MM.1S (cell line): ENCODE measurements around the gene NNT.

Source experiments
- DNase-seq: peaks from one replicate; pipeline ENCODE4 v3.0.0-alpha.2; 2015
- H2AFZ ChIP-seq: fragments of 300-600 bp; sonication (generic); 2 replicates; pipeline ENCODE4 v1.6.0; 2016; ENCODE audit warnings: antibody characterized with exemption, low read length
- H3F3A ChIP-seq: fragments of 300-600 bp; sonication (generic); 2 replicates; pipeline ENCODE4 v1.6.1; 2016; ENCODE audit warnings: mild to moderate bottlenecking, antibody characterized with exemption, low read length, moderate library complexity, mixed read lengths; ENCODE audit not compliant: insufficient read depth
- H3K27ac ChIP-seq: fragments of 300-600 bp; sonication (generic); 2 replicates; pipeline ENCODE4 v1.5.1; 2016; ENCODE audit warnings: mild to moderate bottlenecking, low read length
- H3K27me3 ChIP-seq: fragments of 300-600 bp; sonication (generic); replicated peaks from 2 replicates; pipeline ENCODE4 v1.6.0; 2016; ENCODE audit warnings: low read length; ENCODE audit not compliant: insufficient read depth
- H3K36me3 ChIP-seq: fragments of 300-600 bp; sonication (generic); replicated peaks from 2 replicates; pipeline ENCODE4 v1.6.1; 2016; ENCODE audit warnings: mild to moderate bottlenecking, low read length, mixed read lengths; ENCODE audit not compliant: insufficient read depth
- H3K4me1 ChIP-seq: fragments of 300-600 bp; sonication (generic); 2 replicates; pipeline ENCODE4 v1.6.1; 2016; ENCODE audit warnings: low read length, mixed read lengths
- H3K4me2 ChIP-seq: fragments of 300-600 bp; sonication (generic); 2 replicates; pipeline ENCODE4 v1.6.0; 2016; ENCODE audit warnings: low read depth, low read length
- H3K4me3 ChIP-seq: fragments of 300-600 bp; sonication (generic); 2 replicates; pipeline ENCODE4 v1.5.1; 2016; ENCODE audit warnings: low read length, mixed read lengths
- H3K79me2 ChIP-seq: fragments of 300-600 bp; sonication (generic); 2 replicates; pipeline ENCODE4 v1.6.1; 2016; ENCODE audit warnings: mixed run types, low read length, mixed read lengths
- H3K9ac ChIP-seq: fragments of 300-600 bp; sonication (generic); 2 replicates; pipeline ENCODE4 v1.6.1; 2016; ENCODE audit warnings: low read length, mixed read lengths
- H3K9me2 ChIP-seq: fragments of 300-600 bp; sonication (generic); replicated peaks from 2 replicates; pipeline ENCODE4 v1.6.1; 2016; ENCODE audit warnings: mild to moderate bottlenecking, low read length, mixed read lengths; ENCODE audit not compliant: insufficient read depth
- H3K9me3 ChIP-seq: fragments of 300-600 bp; sonication (generic); replicated peaks from 2 replicates; pipeline ENCODE4 v1.6.1; 2016; ENCODE audit warnings: mild to moderate bottlenecking, low read length, mixed read lengths; ENCODE audit not compliant: insufficient read depth
- H4K20me1 ChIP-seq: fragments of 300-600 bp; sonication (generic); 2 replicates; pipeline ENCODE4 v1.6.1; 2016; ENCODE audit warnings: mild to moderate bottlenecking, low read length, moderate library complexity, mixed read lengths; ENCODE audit not compliant: insufficient read depth
- EZH2 ChIP-seq: fragments of 300-600 bp; sonication (generic); optimal IDR thresholded peaks from 2 replicates; pipeline ENCODE3; 2017; ENCODE audit warnings: low read depth, mild to moderate bottlenecking, antibody characterized with exemption, low read length, mixed read lengths
- EZH2phosphoT487 ChIP-seq: fragments of 300-600 bp; sonication (generic); IDR thresholded peaks from 2 replicates; pipeline ENCODE4 v1.6.1; 2018; ENCODE audit warnings: antibody characterized with exemption, low read length
- TF ChIP-seq, protein P1 (sequence below): fragments of 300-600 bp; sonication (generic); IDR thresholded peaks from 2 replicates; pipeline ENCODE4 v1.5.1; 2016; ENCODE audit warnings: antibody characterized with exemption, low read length, mixed read lengths

NNT gene

DNA sequence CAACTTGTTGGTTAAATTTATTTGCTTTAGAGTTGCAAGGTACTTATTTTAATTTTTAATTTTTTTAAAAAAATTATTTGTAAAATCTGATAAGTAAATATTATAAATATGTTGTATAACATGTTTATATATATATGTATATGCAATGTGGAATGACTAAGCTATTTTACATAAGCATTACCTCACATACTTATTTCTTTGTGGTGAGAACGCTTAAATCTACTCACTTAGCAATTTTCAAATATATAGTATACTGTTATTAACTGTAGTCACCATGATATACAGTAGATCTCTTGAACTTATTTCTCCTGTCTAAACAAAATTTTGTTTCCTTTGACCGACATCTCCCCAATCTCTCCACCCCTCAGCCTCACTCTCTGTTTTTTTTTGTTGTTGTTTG, 147.8 kb downstream of the NNT start:
- Histone ChIP-seq H3K4me2 (no peak overlapping the region), H3K9me3 (no peaks in the 10 kb centered on the region), H3F3A (no peaks in the 10 kb centered on the region), H3K9me2 (no peaks in the 10 kb centered on the region), H3K4me3 (no peak overlapping the region), H4K20me1 (no peaks in the 10 kb centered on the region), H3K36me3 (no peaks in the 10 kb centered on the region), H3K27ac (no peak overlapping the region), H3K4me1 (no peaks in the 10 kb centered on the region), H3K9ac (no peak overlapping the region), H2AFZ (no peak overlapping the region), H3K79me2 (no peaks in the 10 kb centered on the region), H3K27me3 (no peaks in the 10 kb centered on the region)
- TF ChIP-seq EZH2, result no peak
- no peak for TF ChIP-seq EZH2phosphoT487
- TF ChIP-seq, protein P1, sequence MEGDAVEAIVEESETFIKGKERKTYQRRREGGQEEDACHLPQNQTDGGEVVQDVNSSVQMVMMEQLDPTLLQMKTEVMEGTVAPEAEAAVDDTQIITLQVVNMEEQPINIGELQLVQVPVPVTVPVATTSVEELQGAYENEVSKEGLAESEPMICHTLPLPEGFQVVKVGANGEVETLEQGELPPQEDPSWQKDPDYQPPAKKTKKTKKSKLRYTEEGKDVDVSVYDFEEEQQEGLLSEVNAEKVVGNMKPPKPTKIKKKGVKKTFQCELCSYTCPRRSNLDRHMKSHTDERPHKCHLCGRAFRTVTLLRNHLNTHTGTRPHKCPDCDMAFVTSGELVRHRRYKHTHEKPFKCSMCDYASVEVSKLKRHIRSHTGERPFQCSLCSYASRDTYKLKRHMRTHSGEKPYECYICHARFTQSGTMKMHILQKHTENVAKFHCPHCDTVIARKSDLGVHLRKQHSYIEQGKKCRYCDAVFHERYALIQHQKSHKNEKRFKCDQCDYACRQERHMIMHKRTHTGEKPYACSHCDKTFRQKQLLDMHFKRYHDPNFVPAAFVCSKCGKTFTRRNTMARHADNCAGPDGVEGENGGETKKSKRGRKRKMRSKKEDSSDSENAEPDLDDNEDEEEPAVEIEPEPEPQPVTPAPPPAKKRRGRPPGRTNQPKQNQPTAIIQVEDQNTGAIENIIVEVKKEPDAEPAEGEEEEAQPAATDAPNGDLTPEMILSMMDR, result no peak
- DNase-seq, result no peak

DNA sequence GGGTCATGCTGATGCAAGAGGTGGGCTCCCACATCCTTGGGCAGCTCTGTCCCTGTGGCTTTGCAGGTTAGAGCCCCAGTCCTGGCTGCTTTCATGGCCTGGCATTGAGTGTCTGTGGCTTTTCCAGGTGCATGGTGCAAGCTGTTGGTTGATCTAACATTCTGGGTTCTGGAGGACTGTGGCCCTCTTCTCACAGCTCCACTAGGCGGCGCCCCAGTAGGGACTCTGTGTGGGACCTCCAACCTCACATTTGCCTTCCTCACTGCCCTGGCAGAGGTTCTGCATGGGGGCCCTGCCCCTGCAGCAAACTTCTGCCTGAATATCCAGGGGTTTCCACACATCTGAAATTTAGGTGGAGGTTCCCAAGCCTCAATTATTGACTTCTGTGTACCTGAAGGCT, 150.1 kb downstream of the NNT start:
- Histone ChIP-seq H3K79me2 (no peaks in the 10 kb centered on the region), H3K27me3 (no peaks in the 10 kb centered on the region), H3K9ac (no peak overlapping the region), H3K4me1 (no peaks in the 10 kb centered on the region), H3K9me2 (no peaks in the 10 kb centered on the region), H3K4me2 (no peak overlapping the region), H3K9me3 (no peaks in the 10 kb centered on the region), H2AFZ (no peak overlapping the region), H4K20me1 (no peaks in the 10 kb centered on the region), H3F3A (no peaks in the 10 kb centered on the region), H3K36me3 (no peaks in the 10 kb centered on the region), H3K4me3 (no peak overlapping the region), H3K27ac (no peak overlapping the region)
- TF ChIP-seq EZH2phosphoT487, result no peak
- TF ChIP-seq EZH2, result no peak
- TF ChIP-seq, protein P1, result no peak
- no peak for DNase-seq
